ENCODE results near the gene CCDC85C.

DNA sequence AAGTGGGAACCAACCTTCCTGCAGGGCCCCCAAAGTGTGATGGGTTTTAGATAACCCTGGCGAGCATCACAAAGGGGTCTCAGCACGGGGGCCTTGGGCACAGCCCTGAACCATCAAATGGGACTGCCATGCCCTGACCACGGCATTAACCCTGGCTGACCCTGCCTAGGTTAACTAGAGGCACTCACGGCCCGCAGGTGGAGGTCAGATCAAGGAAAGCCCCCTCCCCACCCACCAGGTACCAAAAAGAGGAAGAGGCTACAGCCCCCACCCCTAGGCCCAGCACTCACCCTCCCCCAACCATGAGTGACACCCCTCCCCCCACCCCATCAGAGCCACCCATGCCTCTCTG is 80.3 kb downstream of the CCDC85C start:
- TF ChIP-seq SP1 (IDR thresholded peaks at IDR 0.05) (no peak), FOXA1 (IDR thresholded peaks at IDR 0.05) (no peak), ARNT (IDR thresholded peaks at IDR 0.05) (no peak)

All from HEK293T (cell line).